ENCODE measurements around the gene ITSN1.

The ITSN1 gene

GRCh38 chr21:33810766-33811165 is 168.5 kb downstream of the ITSN1 start:
- Histone ChIP-seq H3K27me3 (no peaks in the 10 kb centered on the region), H3K4me3 (ENCODE audit: low read depth, low read length) (no peak overlapping the region), H3K9me3 (no peaks in the 10 kb centered on the region), H3K36me3 (peaks cover 2% of the 10 kb centered on the region; the same call in 1 of the 2 replicates), H3K4me1 (no peaks in the 10 kb centered on the region; the same call in 1 of the 2 replicates)
- DNase-seq, result no peak
- TF ChIP-seq CTCF (IDR thresholded peaks at IDR 0.05; ENCODE audit: low read depth, low read length), result no peak

GRCh38 chr21:33811167-33812010 is 169.1 kb downstream of the ITSN1 start:
- Histone ChIP-seq H3K4me3 (ENCODE audit: low read depth, low read length) (no peak overlapping the region), H3K4me1 (no peaks in the 10 kb centered on the region; the same call in 1 of the 2 replicates), H3K9me3 (no peaks in the 10 kb centered on the region), H3K36me3 (peaks cover 2% of the 10 kb centered on the region; the same call in 1 of the 2 replicates), H3K27me3 (no peaks in the 10 kb centered on the region)
- no peak for DNase-seq
- no peak for TF ChIP-seq CTCF (IDR thresholded peaks at IDR 0.05; ENCODE audit: low read depth, low read length)

GRCh38 chr21:33813832-33814365 is 171.6 kb downstream of the ITSN1 start:
- no peak for TF ChIP-seq CTCF (IDR thresholded peaks at IDR 0.05; ENCODE audit: low read depth, low read length)
- no peak for DNase-seq
- no peaks in the 10 kb centered on the region for H3K9me3 ChIP-seq
- peaks cover 7% of the 10 kb centered on the region for H3K4me1 ChIP-seq
- peaks cover 7% of the 10 kb centered on the region; the same call in 1 of the 2 replicates for H3K36me3 ChIP-seq
- no peak overlapping the region for H3K4me3 ChIP-seq (ENCODE audit: low read depth, low read length)
- H3K27me3 ChIP-seq, result no peaks in the 10 kb centered on the region

- H3K9me3 ChIP-seq, result no peaks in the 10 kb centered on the region
- H3K27me3 ChIP-seq, result no peaks in the 10 kb centered on the region
- peaks cover 7% of the 10 kb centered on the region for H3K4me1 ChIP-seq
- TF ChIP-seq CTCF (IDR thresholded peaks at IDR 0.05; ENCODE audit: low read depth, low read length), result no peak
- H3K36me3 ChIP-seq, result peaks cover 7% of the 10 kb centered on the region; the same call in 1 of the 2 replicates
- H3K4me3 ChIP-seq (ENCODE audit: low read depth, low read length), result no peak overlapping the region
- no peak for DNase-seq
Measured at GRCh38 chr21:33815143-33815707, 172.9 kb downstream of the ITSN1 start.

- TF ChIP-seq CTCF (IDR thresholded peaks at IDR 0.05; ENCODE audit: low read depth, low read length), result no peak
- DNase-seq, result no peak
- H3K36me3 ChIP-seq, result peaks cover 7% of the 10 kb centered on the region; the same call in 1 of the 2 replicates
- peaks cover 7% of the 10 kb centered on the region for H3K4me1 ChIP-seq
- H3K4me3 ChIP-seq (ENCODE audit: low read depth, low read length), result no peak overlapping the region
- no peaks in the 10 kb centered on the region for H3K27me3 ChIP-seq
- no peaks in the 10 kb centered on the region for H3K9me3 ChIP-seq
Measured at GRCh38 chr21:33816174-33816573, 173.9 kb downstream of the ITSN1 start.
